Liver (tissue), 3 donors: Measurements from ENCODE around the gene FANK1.

ENCODE experiments used
- EGR1 ChIP-seq, 2 donors: IDR thresholded peaks; 2 replicates each; pipeline ENCODE4 v1.6.1; 2016 to 2018; ENCODE audit warnings: antibody characterized with exemption in 2 of 2, low read depth in 2 of 2
- FOXA1 ChIP-seq: IDR thresholded peaks from 2 replicates; pipeline ENCODE4 v1.6.1; 2016; ENCODE audit warnings: antibody characterized with exemption
- RAD21 ChIP-seq, 2 donors: IDR thresholded peaks; 2 replicates each; pipeline ENCODE4 v1.6.1; 2016; ENCODE audit warnings: antibody characterized with exemption in 2 of 2, mild to moderate bottlenecking in 2 of 2
- TAF1 ChIP-seq: conservative IDR thresholded peaks from 2 replicates; pipeline ENCODE4 v1.6.1; 2016; ENCODE audit warnings: antibody characterized with exemption, mild to moderate bottlenecking
- YY1 ChIP-seq: IDR thresholded peaks from 2 replicates; pipeline ENCODE4 v1.6.1; 2016; ENCODE audit warnings: antibody characterized with exemption, mild to moderate bottlenecking
- TF ChIP-seq, protein P1 (sequence below): fragments of 150-350 bp; IDR thresholded peaks from 2 replicates; pipeline ENCODE4 v1.5.1; 2017; ENCODE audit warnings: improper control_type of control experiment, low read depth, low read length; ENCODE audit not compliant: missing input control
- TF ChIP-seq, protein P2 (sequence below): IDR thresholded peaks from 2 replicates; pipeline ENCODE4 v1.6.1; 2016; ENCODE audit warnings: antibody characterized with exemption, mild to moderate bottlenecking
- TF ChIP-seq, protein P3 (sequence below): IDR thresholded peaks from 2 replicates; pipeline ENCODE4 v1.6.1; 2016; ENCODE audit warnings: antibody characterized with exemption
- TF ChIP-seq, protein P4 (sequence below): IDR thresholded peaks from 2 replicates; pipeline ENCODE4 v1.6.1; 2016; ENCODE audit warnings: antibody characterized with exemption
- donor health status: healthy.
- donor health status: healthy.

DNA sequence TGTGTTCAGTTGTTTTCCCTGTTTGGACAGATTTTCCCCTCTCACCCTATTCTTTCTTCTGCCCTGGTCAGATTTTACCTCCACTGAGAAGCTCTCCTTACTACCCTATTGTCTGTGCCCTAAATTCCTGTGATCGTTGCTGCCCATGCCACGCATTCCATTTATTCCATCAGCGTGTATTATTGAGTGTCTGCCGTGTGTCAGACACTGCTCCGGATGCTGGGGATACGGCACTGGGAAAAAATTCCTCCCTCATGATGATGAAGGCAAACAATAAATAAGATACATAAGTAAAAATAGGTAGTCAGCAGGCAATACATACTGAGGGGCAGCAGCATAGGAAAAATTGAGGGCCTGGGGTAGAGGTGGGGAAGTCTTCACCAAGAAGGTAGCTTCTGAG is 86.8 kb downstream of the FANK1 start:
- TF ChIP-seq, protein P1, sequence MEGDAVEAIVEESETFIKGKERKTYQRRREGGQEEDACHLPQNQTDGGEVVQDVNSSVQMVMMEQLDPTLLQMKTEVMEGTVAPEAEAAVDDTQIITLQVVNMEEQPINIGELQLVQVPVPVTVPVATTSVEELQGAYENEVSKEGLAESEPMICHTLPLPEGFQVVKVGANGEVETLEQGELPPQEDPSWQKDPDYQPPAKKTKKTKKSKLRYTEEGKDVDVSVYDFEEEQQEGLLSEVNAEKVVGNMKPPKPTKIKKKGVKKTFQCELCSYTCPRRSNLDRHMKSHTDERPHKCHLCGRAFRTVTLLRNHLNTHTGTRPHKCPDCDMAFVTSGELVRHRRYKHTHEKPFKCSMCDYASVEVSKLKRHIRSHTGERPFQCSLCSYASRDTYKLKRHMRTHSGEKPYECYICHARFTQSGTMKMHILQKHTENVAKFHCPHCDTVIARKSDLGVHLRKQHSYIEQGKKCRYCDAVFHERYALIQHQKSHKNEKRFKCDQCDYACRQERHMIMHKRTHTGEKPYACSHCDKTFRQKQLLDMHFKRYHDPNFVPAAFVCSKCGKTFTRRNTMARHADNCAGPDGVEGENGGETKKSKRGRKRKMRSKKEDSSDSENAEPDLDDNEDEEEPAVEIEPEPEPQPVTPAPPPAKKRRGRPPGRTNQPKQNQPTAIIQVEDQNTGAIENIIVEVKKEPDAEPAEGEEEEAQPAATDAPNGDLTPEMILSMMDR = no peak
- TF ChIP-seq TAF1 (no peak), RAD21 (IDR thresholded peaks at IDR 0.05) (no peak), EGR1 (IDR thresholded peaks at IDR 0.05; ENCODE audit: low read depth in 2 of 2) (no peak), FOXA1 (no peak), YY1 (no peak)
- TF ChIP-seq, protein P2, sequence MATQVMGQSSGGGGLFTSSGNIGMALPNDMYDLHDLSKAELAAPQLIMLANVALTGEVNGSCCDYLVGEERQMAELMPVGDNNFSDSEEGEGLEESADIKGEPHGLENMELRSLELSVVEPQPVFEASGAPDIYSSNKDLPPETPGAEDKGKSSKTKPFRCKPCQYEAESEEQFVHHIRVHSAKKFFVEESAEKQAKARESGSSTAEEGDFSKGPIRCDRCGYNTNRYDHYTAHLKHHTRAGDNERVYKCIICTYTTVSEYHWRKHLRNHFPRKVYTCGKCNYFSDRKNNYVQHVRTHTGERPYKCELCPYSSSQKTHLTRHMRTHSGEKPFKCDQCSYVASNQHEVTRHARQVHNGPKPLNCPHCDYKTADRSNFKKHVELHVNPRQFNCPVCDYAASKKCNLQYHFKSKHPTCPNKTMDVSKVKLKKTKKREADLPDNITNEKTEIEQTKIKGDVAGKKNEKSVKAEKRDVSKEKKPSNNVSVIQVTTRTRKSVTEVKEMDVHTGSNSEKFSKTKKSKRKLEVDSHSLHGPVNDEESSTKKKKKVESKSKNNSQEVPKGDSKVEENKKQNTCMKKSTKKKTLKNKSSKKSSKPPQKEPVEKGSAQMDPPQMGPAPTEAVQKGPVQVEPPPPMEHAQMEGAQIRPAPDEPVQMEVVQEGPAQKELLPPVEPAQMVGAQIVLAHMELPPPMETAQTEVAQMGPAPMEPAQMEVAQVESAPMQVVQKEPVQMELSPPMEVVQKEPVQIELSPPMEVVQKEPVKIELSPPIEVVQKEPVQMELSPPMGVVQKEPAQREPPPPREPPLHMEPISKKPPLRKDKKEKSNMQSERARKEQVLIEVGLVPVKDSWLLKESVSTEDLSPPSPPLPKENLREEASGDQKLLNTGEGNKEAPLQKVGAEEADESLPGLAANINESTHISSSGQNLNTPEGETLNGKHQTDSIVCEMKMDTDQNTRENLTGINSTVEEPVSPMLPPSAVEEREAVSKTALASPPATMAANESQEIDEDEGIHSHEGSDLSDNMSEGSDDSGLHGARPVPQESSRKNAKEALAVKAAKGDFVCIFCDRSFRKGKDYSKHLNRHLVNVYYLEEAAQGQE = no peak
- TF ChIP-seq, protein P3, sequence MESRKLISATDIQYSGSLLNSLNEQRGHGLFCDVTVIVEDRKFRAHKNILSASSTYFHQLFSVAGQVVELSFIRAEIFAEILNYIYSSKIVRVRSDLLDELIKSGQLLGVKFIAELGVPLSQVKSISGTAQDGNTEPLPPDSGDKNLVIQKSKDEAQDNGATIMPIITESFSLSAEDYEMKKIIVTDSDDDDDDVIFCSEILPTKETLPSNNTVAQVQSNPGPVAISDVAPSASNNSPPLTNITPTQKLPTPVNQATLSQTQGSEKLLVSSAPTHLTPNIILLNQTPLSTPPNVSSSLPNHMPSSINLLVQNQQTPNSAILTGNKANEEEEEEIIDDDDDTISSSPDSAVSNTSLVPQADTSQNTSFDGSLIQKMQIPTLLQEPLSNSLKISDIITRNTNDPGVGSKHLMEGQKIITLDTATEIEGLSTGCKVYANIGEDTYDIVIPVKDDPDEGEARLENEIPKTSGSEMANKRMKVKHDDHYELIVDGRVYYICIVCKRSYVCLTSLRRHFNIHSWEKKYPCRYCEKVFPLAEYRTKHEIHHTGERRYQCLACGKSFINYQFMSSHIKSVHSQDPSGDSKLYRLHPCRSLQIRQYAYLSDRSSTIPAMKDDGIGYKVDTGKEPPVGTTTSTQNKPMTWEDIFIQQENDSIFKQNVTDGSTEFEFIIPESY = no peak
- TF ChIP-seq, protein P4, sequence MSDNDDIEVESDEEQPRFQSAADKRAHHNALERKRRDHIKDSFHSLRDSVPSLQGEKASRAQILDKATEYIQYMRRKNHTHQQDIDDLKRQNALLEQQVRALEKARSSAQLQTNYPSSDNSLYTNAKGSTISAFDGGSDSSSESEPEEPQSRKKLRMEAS = no peak
